HUES48 (cell line): ENCODE results near the gene COL8A2.

Experiments used
- H3K27ac ChIP-seq: one replicate; pipeline ENCODE4 v1.7.0; 2013; ENCODE audit warnings: low read depth, low read length, inconsistent platforms
- H3K27me3 ChIP-seq: 2 replicates; pipeline ENCODE4 v1.6.1; 2013; ENCODE audit warnings: mild to moderate bottlenecking, low read length; ENCODE audit not compliant: control insufficient read depth, insufficient read depth
- H3K36me3 ChIP-seq: 2 replicates; pipeline ENCODE4 v1.6.1; 2013; ENCODE audit warnings: low read length; ENCODE audit not compliant: control insufficient read depth, insufficient read depth
- H3K4me1 ChIP-seq: 2 replicates; pipeline ENCODE4 v1.6.1; 2013; ENCODE audit warnings: mild to moderate bottlenecking, low read length; ENCODE audit not compliant: control insufficient read depth, insufficient read depth
- H3K4me3 ChIP-seq: 2 replicates; pipeline ENCODE4 v1.5.1; 2013; ENCODE audit warnings: mild to moderate bottlenecking, low read depth, low read length
- H3K9ac ChIP-seq: 2 replicates; pipeline ENCODE4 v1.6.1; 2013; ENCODE audit warnings: mild to moderate bottlenecking, low read depth, low read length, moderate library complexity
- H3K9me3 ChIP-seq: 2 replicates; pipeline ENCODE4 v1.6.1; 2013; ENCODE audit warnings: low read length; ENCODE audit not compliant: control insufficient read depth, insufficient read depth

COL8A2 gene

GRCh38 chr1:36108314-36108713, 16.7 kb downstream of the COL8A2 start:
- H3K9ac ChIP-seq: no peak overlapping the region
- H3K27me3 ChIP-seq: no peaks in the 10 kb centered on the region
- no peaks in the 10 kb centered on the region for H3K4me1 ChIP-seq
- no peaks in the 10 kb centered on the region for H3K9me3 ChIP-seq
- H3K4me3 ChIP-seq: no peak overlapping the region
- no peaks in the 10 kb centered on the region for H3K36me3 ChIP-seq
- H3K27ac ChIP-seq: no peak overlapping the region

GRCh38 chr1:36107394-36107793, 17.6 kb downstream of the COL8A2 start:
- Histone ChIP-seq H3K9me3 (no peaks in the 10 kb centered on the region), H3K4me3 (no peak overlapping the region), H3K36me3 (no peaks in the 10 kb centered on the region), H3K27ac (no peak overlapping the region), H3K4me1 (no peaks in the 10 kb centered on the region), H3K9ac (no peak overlapping the region), H3K27me3 (no peaks in the 10 kb centered on the region)

GRCh38 chr1:36106269-36106668, 18.8 kb downstream of the COL8A2 start:
- Histone ChIP-seq H3K4me1 (no peaks in the 10 kb centered on the region), H3K27ac (no peak overlapping the region), H3K27me3 (no peaks in the 10 kb centered on the region), H3K4me3 (no peak overlapping the region), H3K9me3 (no peaks in the 10 kb centered on the region), H3K9ac (no peak overlapping the region), H3K36me3 (no peaks in the 10 kb centered on the region)

- H3K27ac ChIP-seq: no peak overlapping the region
- H3K9me3 ChIP-seq: no peaks in the 10 kb centered on the region
- H3K9ac ChIP-seq: no peak overlapping the region
- no peaks in the 10 kb centered on the region for H3K36me3 ChIP-seq
- H3K27me3 ChIP-seq: no peaks in the 10 kb centered on the region
- H3K4me1 ChIP-seq: peaks cover 7% of the 10 kb centered on the region; the same call in 1 of the 2 replicates
- H3K4me3 ChIP-seq: no peak overlapping the region
Measured at GRCh38 chr1:36101546-36101945, 23.5 kb downstream of the COL8A2 start.

- no peak overlapping the region for H3K27ac ChIP-seq
- H3K27me3 ChIP-seq: no peaks in the 10 kb centered on the region
- no peak overlapping the region for H3K9ac ChIP-seq
- H3K9me3 ChIP-seq: no peaks in the 10 kb centered on the region
- H3K36me3 ChIP-seq: peaks cover 8% of the 10 kb centered on the region
- H3K4me1 ChIP-seq: peaks cover 7% of the 10 kb centered on the region; the same call in 1 of the 2 replicates
- no peak overlapping the region for H3K4me3 ChIP-seq
Measured at GRCh38 chr1:36100376-36100775, 24.6 kb downstream of the COL8A2 start.

GRCh38 chr1:36099681-36100341, 25.2 kb downstream of the COL8A2 start:
- peaks cover 14% of the 10 kb centered on the region for H3K36me3 ChIP-seq

GRCh38 chr1:36098650-36099365, 26.2 kb downstream of the COL8A2 start:
- no peaks in the 10 kb centered on the region for H3K27me3 ChIP-seq
- H3K36me3 ChIP-seq: peaks cover 24% of the 10 kb centered on the region
- peaks cover 7% of the 10 kb centered on the region; the same call in 1 of the 2 replicates for H3K4me1 ChIP-seq
- no peak overlapping the region for H3K27ac ChIP-seq
- no peak overlapping the region for H3K9ac ChIP-seq
- no peak overlapping the region for H3K4me3 ChIP-seq
- no peaks in the 10 kb centered on the region for H3K9me3 ChIP-seq

More at GRCh38 chr1:36099681-36100341, 25.2 kb downstream of the COL8A2 start:
- no peak overlapping the region for H3K9ac ChIP-seq
- peaks cover 7% of the 10 kb centered on the region; the same call in 1 of the 2 replicates for H3K4me1 ChIP-seq
- no peaks in the 10 kb centered on the region for H3K27me3 ChIP-seq
- H3K27ac ChIP-seq: no peak overlapping the region
- H3K9me3 ChIP-seq: no peaks in the 10 kb centered on the region
- no peak overlapping the region for H3K4me3 ChIP-seq

GRCh38 chr1:36097693-36098585, 27.1 kb downstream of the COL8A2 start:
- Histone ChIP-seq H3K27ac (no peak overlapping the region), H3K27me3 (no peaks in the 10 kb centered on the region), H3K36me3 (peaks cover 33% of the 10 kb centered on the region), H3K4me3 (no peak overlapping the region), H3K4me1 (peaks cover 7% of the 10 kb centered on the region; the same call in 1 of the 2 replicates), H3K9me3 (no peaks in the 10 kb centered on the region), H3K9ac (no peak overlapping the region)

GRCh38 chr1:36096500-36097432, 28.3 kb downstream of the COL8A2 start:
- no peaks in the 10 kb centered on the region for H3K9me3 ChIP-seq
- H3K27ac ChIP-seq: no peak overlapping the region
- peaks cover 45% of the 10 kb centered on the region for H3K36me3 ChIP-seq
- H3K27me3 ChIP-seq: no peaks in the 10 kb centered on the region
- peak overlapping the region; percentile 13; the same call in 1 of the 2 replicates for H3K9ac ChIP-seq
- no peak overlapping the region for H3K4me3 ChIP-seq
- H3K4me1 ChIP-seq: peaks cover 7% of the 10 kb centered on the region; the same call in 1 of the 2 replicates
